Esophagus squamous epithelium (tissue), 5 donors: ENCODE measurements around the gene POM121L2. TPM values are rescaled to one million over a fixed set of nuclear protein-coding genes. Genes with fewer than 3 reads are reported as not detected.

Source experiments
- DNase-seq: peaks from one replicate; lab custom pipeline; 2025; lab: John Stamatoyannopoulos, UW
- H3K27ac ChIP-seq, 4 donors: fragments of 200-600 bp; sonication (generic); one replicate each; pipeline ENCODE4 v1.5.1; 2016 to 2019; ENCODE audit warnings: mild to moderate bottlenecking in 1 of 4
- H3K27me3 ChIP-seq, 4 donors: fragments of 200-600 bp; sonication (generic); 1 replicate in 3 of 4; 2 replicates in 1 of 4; pipeline versions ENCODE4 v1.5.1 to v1.6.0; 2017 to 2021; ENCODE audit warnings: antibody characterized with exemption in 1 of 4
- H3K36me3 ChIP-seq, 3 donors: fragments of 200-600 bp; sonication (generic); one replicate each; pipeline ENCODE4 v1.5.1; 2016 to 2019
- H3K4me1 ChIP-seq, 3 donors: fragments of 200-600 bp; sonication (generic); one replicate each; pipeline ENCODE4 v1.5.1; 2017 to 2019
- H3K4me3 ChIP-seq, 4 donors: fragments of 200-600 bp; sonication (generic); 1 replicate in 3 of 4; 2 replicates in 1 of 4; pipeline ENCODE4 v1.5.1; 2016 to 2019; ENCODE audit warnings: mild to moderate bottlenecking in 2 of 4, moderate library complexity in 1 of 4
- H3K9me3 ChIP-seq, 3 donors: fragments of 200-600 bp; sonication (generic); one replicate each; pipeline ENCODE4 v1.5.1; 2016 to 2019
- POLR2A ChIP-seq, 4 donors: fragments of 450-650 bp; IDR thresholded peaks; one replicate each; pipeline ENCODE4 v1.6.1; 2017; ENCODE audit warnings: antibody characterized with exemption in 4 of 4, mild to moderate bottlenecking in 4 of 4, moderate library complexity in 3 of 4
- WGBS, 2 donors: methylation state at CpG; one replicate each; pipeline ENCODE4 v1.1.5; 2018; 5-methylcytosine and 5-hydroxymethylcytosine counted together
- intact Hi-C: fragments of 100-400 bp; cut with DNase I; formaldehyde crosslinking; loops from one replicate; pipeline ENCODE4 v1.15.0; 2022
- total RNA-seq, 4 donors: library from RNA; depleted of rRNA; stranded (reverse); fragments of >200 nt; gene quantifications; one replicate each; pipeline ENCODE4 v1.1.0, GENCODE V29; 2016
- TF ChIP-seq, protein P1 (sequence below), 6 experiments: fragments of 450-650 bp in 4 of 6; fragments of 200-600 bp in 2 of 6; sonication (generic) in 2 of 6; IDR thresholded peaks; one replicate each; pipeline ENCODE4 v1.5.1; 2016 to 2019; ENCODE audit warnings: antibody characterized with exemption in 6 of 6, mild to moderate bottlenecking in 4 of 6, moderate library complexity in 4 of 6
- donor health status: DM: yes; HTN: yes; CAD: no.

POM121L2 gene
- total RNA-seq, 4 donors from 2014 or later, result not detected

DNA sequence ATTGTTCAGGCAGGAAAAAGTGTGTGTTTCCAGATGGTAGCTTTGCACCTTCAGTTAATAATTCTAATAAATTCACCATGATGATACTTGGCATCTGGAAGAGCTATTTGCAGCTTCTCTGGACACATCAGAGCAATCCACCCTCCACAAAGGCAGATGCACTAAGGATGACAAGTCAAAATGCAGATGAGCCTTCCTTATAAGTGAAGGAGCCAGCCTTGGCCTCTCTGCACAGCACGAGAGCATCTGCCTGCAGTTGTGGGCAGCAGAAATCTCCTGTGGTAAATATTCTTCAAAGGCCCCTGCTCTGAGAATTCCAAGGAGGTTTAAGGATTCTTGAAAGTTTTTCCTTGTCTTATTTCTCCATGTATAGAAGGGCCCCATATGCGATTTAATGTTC lies 6.9 kb upstream of the POM121L2 start:
- Histone ChIP-seq H3K9me3 (no peaks in the 10 kb centered on the region), H3K27ac (no peak overlapping the region), H3K4me3 (no peak overlapping the region), H3K27me3 (peaks cover 0 to 44% (median 0%) of the 10 kb centered on the region in 4 donors), H3K36me3 (no peaks in the 10 kb centered on the region), H3K4me1 (no peaks in the 10 kb centered on the region)
- intact Hi-C loops, result no loop called here
- 55 to 63% methylated on average over 2 of the region's 2 CpGs for WGBS, 2 donors
- no peak for DNase-seq
- TF ChIP-seq, protein P1, sequence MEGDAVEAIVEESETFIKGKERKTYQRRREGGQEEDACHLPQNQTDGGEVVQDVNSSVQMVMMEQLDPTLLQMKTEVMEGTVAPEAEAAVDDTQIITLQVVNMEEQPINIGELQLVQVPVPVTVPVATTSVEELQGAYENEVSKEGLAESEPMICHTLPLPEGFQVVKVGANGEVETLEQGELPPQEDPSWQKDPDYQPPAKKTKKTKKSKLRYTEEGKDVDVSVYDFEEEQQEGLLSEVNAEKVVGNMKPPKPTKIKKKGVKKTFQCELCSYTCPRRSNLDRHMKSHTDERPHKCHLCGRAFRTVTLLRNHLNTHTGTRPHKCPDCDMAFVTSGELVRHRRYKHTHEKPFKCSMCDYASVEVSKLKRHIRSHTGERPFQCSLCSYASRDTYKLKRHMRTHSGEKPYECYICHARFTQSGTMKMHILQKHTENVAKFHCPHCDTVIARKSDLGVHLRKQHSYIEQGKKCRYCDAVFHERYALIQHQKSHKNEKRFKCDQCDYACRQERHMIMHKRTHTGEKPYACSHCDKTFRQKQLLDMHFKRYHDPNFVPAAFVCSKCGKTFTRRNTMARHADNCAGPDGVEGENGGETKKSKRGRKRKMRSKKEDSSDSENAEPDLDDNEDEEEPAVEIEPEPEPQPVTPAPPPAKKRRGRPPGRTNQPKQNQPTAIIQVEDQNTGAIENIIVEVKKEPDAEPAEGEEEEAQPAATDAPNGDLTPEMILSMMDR (IDR thresholded peaks at IDR 0.05), result no peak
- no peak for TF ChIP-seq POLR2A (IDR thresholded peaks at IDR 0.05)

DNA sequence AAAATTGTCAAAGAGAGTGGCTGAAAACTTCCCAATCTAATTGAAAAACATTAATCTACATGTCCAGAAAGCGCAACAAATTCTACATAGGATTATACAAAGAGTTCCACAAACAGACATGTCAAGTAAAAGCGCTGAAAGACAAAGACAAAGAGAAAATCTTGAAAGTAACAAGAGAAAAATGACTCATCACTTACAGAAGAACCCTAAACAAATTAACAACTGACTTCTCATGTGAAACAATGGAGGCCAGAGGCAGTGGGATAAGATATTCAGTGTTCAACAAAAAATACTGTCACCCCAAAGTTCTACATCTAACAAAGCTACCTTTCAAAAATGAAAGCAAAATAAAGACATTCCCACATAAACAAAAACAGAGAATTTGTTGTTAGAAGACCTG lies 2.0 kb upstream of the POM121L2 start:
- peaks cover 7 to 14% (median 13%) of the 10 kb centered on the region in 3 donors for H3K4me1 ChIP-seq
- no peaks in the 10 kb centered on the region for H3K9me3 ChIP-seq
- no peak for DNase-seq
- WGBS, 2 donors, result 60 to 81% methylated on average over 2 of the region's 2 CpGs
- no peak overlapping the region for H3K4me3 ChIP-seq
- no peak overlapping the region for H3K27ac ChIP-seq
- no peaks in the 10 kb centered on the region for H3K36me3 ChIP-seq
- intact Hi-C loops, result no loop called here
- peaks cover 0 to 79% (median 6%) of the 10 kb centered on the region in 4 donors for H3K27me3 ChIP-seq
- no peak for TF ChIP-seq POLR2A (IDR thresholded peaks at IDR 0.05)
- TF ChIP-seq, protein P1 (IDR thresholded peaks at IDR 0.05), result no peak

DNA sequence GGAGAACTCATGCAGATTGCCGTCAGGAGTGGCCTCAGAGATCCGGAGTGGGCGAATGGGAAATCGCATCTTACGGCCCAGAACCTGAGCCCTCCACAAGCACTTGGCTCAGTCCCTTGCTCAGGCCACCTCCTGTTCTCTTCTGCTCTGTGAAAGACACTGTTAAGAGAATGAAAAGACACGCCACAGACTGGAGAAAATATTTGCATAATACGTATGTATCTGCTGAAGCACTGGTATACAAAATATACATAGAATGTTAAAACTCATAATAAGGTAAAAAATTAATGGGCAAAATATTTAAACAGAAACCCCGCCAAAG lies 838 bp upstream of the POM121L2 start:
- Histone ChIP-seq H3K9me3 (no peaks in the 10 kb centered on the region), H3K4me3 (peak overlapping the region in 3 of 4 donors; percentile 51 to 67 (median 54)), H3K27me3 (peaks cover 0 to 85% (median 6%) of the 10 kb centered on the region in 4 donors), H3K4me1 (peaks cover 7 to 14% (median 13%) of the 10 kb centered on the region in 3 donors), H3K27ac (no peak overlapping the region), H3K36me3 (no peaks in the 10 kb centered on the region)
- no peak for DNase-seq
- no peak for TF ChIP-seq POLR2A (IDR thresholded peaks at IDR 0.05)
- TF ChIP-seq, protein P1 (IDR thresholded peaks at IDR 0.05), result no peak
- intact Hi-C loops, result no loop called here
- WGBS, 2 donors, result 14 to 44% methylated on average over 3 to 7 of the region's 8 CpGs

DNA sequence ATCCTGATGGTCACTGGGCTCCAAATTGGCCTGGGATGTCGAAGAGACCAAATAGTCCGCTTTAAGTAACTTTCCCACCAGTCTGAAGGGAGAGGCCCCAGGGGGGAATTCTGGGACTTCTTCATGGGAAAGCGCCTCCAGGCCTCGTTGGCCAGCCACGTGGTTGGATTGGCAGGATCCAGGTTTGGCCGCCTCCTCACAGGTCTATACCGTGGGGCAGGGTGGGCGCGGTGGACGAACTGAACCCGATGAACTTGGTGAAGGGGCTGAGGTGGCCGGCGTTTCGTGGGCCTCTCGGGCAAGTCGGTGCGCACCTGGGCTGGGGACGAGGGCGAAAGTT lies 297 bp downstream of the POM121L2 start:
- WGBS, 2 donors, result 27% methylated on average over 15 of the region's 19 CpGs; no CpG with 5 or more reads in 1 of the 2 donors
- H3K27ac ChIP-seq, result no peak overlapping the region
- no peak for TF ChIP-seq POLR2A (IDR thresholded peaks at IDR 0.05)
- TF ChIP-seq, protein P1 (IDR thresholded peaks at IDR 0.05), result no peak
- intact Hi-C loops, result no loop called here
- no peaks in the 10 kb centered on the region for H3K9me3 ChIP-seq
- H3K4me3 ChIP-seq, result peak overlapping the region in 3 of 4 donors; percentile 51 to 67 (median 54)
- H3K4me1 ChIP-seq, result peaks cover 7 to 14% (median 13%) of the 10 kb centered on the region in 3 donors
- DNase-seq, result no peak
- peaks cover 0 to 90% (median 6%) of the 10 kb centered on the region in 4 donors for H3K27me3 ChIP-seq
- no peaks in the 10 kb centered on the region for H3K36me3 ChIP-seq

DNA sequence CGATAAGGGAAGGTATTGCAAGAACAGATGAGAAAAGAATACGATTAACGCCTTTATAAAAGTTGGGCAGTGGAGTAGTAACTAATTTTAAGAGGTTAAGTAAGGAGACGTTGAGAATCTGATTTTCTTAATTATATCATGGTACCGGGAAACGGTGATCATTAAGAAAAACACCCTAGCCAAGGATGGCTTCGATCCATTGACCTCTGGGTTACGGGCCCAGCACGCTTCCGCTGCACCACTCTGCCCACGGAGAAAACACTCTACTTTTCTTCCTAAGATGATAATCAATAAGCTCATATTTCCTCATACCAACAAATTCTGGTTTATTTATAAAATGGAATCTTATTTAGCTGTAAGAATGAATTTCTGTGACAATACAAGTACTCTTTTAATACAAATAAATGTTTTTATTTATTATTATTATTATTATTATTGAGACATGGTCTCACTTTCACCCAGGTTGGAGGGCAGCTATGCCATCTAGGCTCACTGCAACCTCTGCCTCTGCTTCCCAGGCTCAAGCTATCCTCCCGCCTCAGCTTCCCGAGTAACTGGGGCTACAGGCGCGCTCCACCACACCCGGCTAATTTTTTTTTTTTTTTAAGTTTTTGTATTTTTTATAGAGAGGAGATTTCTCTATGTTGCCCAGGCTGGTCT lies 8.3 kb downstream of the POM121L2 start:
- H3K27me3 ChIP-seq, result peaks cover 0 to 98% (median 10%) of the 10 kb centered on the region in 4 donors
- DNase-seq, result no peak
- 42 to 48% methylated on average over 16 of the region's 16 CpGs for WGBS, 2 donors
- H3K9me3 ChIP-seq, result no peaks in the 10 kb centered on the region
- H3K27ac ChIP-seq, result no peak overlapping the region
- TF ChIP-seq, protein P1 (IDR thresholded peaks at IDR 0.05), result no peak
- no peaks in the 10 kb centered on the region for H3K4me1 ChIP-seq
- intact Hi-C loops, result no loop called here
- H3K4me3 ChIP-seq, result no peak overlapping the region
- no peaks in the 10 kb centered on the region for H3K36me3 ChIP-seq
